NCI-H510A (cell line): ENCODE data around the gene PLCL2.
"Not testable (repeated sequence)": the region's sequence is repeated elsewhere in the genome, so short reads cannot be mapped to it uniquely, and the experiment has no call there.

Experiments used
- DNase-seq: peaks from one replicate; lab custom pipeline; 2025; lab: John Stamatoyannopoulos, UW

PLCL2 gene

DNA sequence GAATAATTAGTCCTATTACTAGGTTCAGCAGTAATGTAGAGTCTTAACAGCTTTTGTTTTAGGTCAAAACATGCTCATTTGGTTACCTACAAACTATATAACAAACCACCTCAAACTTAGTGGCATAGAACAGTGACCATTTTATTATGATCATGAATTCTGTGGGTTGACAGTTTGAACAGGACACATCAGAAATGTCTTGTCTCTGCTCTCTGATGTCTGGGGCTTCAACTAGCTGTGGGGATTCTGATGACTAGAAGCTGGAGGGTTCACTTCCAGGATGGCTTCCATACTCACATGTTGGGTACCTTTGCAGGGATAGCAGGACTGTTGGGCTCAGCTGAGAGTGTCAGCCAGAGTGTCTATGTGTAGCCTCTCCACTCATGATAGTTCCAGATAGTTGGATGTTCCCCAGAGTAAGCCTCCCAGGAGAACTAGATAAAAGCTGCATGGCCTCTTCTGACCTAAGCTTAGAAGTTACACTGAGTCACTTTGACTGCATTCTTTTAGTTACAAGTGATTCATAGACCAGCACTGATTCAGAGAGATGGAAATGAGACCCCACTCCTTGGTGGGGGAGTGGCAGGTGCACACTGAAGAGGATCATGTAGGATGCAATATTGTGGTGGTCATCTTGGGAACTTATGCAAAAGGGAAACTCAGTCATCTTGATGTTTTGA, 32.6 kb downstream of the PLCL2 start:
- no peak for DNase-seq

DNA sequence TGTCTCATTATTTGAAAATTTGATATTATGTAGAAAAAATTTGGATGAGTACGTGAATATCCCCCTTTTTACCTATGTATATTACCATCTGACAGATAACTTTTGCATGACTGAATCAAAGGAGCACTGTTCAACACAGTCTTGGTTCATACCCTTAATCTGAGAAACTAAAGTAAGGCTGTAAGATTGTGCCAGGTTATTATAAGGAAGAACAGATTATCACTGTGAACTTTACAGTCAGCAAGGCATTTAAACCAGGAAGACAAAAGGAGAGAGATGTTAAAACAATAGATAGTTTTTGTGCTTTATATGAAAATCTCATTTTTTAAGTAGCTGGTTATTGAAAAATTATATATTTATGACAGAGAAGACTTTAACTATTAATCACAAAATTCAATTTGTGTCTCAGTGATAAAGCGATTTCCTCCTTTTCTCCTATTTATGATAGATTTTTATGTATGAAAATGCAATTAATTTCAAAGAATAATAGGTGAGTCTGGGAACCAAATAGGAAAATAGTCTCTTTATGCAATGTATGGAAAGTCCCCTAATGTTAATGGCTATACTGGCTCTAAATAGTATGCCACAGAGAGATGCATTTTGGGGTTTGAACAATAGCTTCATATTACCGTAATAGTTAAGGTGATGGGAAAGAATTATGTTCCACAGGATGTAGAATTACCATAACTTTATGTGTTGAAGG, 33.4 kb downstream of the PLCL2 start:
- DNase-seq, result no peak

DNA sequence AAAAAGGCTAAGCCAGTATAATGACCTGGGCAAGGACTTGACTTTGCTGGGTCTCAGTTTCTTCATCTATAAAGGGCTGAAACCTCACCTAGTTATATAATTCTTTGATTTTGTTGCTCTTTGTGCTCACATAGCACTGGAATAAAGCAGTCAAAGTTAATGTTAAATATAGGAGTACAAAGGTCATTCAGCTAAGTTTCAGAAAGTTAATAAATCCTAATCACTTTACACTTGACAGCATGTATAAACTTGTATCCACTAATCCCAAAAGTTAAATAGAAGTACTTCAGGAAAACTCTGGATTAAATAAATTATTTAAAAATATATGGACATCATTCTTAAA, 33.9 kb downstream of the PLCL2 start:
- DNase-seq, result no peak

DNA sequence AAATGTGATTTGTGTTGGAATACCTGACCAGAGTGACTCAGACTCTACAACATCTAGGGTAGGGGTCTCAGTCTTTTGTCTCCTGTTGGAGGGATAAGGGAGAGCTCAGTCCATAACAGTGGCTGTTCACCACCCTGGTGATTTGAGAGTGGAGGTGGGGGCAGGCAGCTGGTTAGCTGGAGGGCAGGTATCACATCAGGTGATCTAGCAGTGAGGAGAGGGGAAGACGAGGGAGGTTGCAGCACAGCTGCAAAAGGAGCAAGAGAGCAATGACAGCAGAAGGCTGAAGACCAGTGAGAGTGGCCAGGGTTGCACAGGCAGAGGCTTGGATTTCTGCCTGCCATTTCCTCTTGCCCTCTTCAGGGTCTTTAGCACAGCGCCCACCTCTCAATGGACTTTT, 38.4 kb downstream of the PLCL2 start:
- no peak for DNase-seq

DNA sequence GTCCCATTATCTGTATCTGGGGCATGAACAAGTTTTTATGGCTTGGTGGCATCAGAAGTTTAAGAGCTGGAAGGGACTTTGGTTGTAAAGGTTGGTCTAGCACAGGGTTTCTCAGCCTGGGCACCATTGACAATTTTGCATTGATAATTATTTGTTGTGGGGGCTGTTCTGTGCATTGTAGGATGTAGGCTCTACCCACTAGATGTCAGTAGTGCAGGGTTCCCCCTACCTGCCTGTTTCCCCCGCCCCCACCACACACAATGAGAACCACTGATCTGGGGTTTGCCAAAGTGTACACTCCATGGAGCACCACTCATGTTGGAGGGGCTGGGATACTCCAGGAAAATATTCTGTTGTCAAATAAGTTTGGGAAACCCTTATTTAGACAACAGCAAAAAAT, 42.7 kb downstream of the PLCL2 start:
- no peak for DNase-seq

DNA sequence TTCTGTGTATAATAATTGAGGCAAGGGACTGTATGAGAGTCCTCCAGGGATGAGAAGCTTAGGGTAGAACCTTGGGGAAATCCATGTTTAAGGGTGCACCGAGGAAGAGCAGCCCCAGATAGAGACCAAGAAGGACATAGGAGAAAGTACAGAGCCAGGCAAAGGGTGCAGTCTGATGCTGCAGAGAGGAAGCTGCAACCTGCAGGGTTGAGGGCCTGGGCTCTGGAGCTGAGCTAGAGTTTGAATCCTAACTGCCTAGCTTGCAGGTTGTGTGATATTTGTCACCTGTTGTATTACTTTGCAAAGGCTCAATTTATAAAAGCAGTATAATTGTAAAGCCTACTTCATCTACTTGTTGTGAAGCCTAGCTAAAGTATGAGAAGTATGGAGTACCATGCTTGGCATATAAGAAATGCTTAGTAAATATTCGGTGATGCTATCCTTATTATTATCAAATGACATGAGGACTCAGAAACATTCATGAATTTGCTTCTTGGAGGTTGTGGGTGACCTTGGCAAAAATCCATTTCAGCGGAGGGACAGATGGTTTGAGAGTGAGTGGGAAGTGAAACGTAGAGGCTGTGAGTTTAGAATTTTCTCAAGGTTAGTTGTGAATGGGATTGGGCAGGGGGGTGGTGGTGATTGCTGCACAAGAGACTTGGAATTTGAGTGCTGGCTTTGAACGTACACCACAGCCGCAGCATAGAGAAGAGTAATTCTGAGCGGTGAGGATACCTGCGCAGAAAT, 43.8 kb downstream of the PLCL2 start:
- no peak for DNase-seq

DNA sequence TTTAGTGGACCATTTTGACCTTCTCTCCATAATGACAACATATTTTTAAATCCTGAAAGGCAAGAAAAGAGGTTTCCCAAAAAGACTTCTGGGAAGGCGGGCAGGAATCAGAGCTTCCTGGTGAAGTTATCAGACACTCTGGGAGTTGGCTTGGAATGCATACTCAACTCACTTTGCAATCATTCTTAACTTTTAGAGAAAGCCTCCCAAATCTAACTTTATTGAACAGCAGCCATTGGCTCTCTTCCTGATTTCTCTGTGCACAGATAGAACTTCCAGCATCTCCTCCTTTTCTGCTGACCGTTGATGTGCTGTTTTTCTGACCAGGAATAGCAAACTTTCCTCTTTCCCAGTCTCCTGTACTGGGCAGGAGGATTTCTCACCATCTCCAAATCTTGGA, 44.6 kb downstream of the PLCL2 start:
- no peak for DNase-seq

DNA sequence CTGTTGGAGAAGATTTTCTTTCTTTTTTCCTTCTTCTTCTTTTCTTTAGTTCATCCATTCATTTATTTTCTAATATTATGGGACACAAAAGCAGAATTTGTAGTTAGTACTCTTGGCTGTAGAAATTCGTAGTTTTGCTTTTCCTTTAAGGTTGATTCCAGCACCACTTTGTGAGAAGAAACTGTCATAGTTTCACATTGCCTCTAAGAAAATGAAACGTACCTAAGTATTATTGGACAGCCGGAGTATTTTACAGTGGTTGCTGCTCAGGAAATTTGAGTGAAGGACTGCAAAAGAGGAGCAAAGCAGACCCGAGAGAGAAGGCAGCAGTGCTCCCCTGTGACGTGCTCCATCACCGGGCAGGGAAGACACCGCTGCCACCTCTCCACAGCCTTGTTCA, 48.1 kb downstream of the PLCL2 start:
- DNase-seq, result no peak

DNA sequence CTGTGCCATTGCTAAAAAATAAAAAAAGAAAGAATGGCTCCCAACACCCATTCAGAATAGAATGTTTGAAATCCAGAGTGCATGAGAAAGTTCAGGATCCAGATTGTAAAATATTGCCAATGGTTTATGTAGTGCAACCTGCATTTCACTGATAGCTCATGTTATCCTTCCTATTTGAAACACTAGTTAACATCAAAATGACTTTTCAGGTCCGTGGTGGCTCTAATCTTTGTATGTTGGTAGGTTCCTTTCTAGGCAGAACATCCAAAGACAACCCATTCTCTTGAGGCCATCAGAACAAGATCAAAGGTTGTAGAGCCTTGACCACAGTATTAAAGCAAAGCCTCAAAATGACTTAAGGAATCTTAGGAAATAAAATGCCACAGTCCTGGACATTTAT, 51.0 kb downstream of the PLCL2 start:
- DNase-seq, result no peak

DNA sequence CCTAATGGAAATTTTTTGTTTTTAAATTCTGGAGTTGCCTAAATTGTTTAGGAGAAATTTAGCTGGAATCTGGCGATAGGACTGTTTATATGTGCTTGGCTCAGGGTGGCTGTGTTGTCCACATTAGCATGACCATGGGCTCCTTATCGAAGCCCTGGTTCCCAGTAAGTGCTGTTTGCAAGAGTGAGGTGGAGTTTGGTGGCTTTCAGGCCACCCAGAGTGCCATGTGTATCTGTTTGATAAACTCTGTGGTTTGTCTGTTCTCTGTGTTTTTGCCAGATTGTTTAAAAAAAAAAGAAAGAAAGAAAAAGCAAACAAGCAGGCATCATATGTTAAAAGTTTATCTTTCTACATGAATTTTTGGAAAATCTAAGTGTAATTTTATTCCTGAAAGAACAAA, 51.5 kb downstream of the PLCL2 start:
- no peak for DNase-seq

DNA sequence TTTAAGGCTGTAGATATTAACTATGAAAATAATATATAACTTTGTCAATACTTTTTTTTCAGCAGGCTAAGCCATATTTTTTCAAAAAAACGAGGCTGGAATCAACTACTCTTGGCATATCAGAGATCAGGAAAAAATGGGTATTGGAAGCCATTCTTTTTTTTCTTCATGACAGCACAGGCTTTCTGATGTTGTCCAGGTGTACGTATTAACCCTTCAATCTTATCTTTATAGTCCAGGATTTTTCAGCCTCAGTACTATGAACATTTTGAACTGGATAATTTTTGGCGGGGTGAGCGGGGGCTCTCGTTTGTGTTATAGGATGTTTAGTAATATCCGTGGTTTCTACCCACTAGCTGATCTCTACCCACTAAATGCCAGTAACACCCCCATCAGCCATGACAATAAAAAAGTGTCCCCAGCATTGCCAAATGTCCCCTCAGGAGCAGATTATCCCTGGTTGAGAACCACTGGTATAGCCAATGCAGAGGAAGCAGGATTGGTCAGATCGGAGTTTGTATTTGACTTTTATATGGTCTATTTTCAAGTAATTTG, 52.0 kb downstream of the PLCL2 start:
- no peak for DNase-seq

DNA sequence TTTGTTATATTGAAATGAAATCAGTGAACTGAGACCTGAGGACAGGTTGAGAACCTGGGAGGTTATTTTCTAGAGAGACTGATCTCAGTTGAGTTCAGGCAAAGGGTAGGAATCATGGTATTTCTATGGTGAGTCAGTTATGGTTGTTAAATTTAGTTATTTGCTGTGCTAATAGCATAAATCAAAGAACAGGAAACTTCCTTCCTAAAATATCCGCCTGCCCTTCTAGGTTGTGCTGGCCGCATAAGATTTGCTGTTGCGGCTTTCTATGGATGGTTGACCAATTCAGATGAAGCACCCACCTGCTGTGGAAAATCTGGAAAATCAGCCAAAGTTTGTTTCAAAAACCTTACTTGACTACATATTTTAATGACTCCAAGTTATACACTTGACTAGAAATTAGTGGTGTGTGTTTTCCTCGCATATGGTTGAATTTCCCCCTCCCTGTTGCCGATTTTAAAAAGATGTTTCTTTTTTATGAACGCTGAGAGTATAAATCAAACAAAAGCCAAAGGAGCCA, 52.6 kb downstream of the PLCL2 start:
- DNase-seq, result no peak

DNA sequence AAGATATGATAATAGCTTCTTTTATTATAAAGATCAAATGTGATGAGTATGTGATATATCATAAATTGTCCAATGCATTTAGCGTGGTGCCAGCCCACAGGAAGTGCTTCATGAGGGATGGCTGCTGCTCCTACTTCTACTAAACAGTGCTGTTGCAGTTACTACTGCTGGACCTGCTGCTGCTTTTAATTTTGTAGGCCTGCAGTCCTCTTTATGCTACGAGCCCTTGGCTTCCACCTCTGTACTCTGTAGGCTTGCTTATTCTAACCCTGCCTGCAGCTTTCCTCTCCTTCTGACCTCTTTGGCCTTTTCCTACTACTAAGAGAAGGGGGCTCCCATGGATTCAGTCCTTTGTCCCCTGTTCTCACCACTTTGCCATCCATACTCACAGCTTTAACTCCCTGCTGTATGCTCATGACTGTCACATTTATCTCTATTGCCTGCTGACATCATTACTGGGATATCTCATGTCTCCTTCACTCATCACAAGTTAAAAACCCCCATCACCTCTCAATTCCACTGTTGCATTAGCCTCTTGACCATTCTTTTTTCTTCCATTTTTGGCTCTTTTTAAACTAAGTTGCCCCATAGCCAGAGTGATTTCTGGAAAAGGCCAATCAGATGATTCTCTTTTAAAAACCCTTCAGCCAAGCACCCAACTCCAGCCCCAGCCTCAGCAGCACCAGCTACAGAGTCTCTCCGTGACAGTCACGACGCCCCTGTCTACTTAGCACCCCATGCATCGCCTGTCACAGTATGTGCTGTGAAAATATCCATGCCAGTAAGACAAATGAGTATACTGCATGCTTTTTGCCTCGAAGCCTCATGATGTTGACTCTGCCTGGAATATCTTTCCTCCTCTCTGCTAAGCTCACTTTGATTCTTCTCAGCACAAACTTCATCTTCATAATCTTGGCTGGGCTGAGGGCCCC, 56.3 kb downstream of the PLCL2 start:
- DNase-seq, result no peak

DNA sequence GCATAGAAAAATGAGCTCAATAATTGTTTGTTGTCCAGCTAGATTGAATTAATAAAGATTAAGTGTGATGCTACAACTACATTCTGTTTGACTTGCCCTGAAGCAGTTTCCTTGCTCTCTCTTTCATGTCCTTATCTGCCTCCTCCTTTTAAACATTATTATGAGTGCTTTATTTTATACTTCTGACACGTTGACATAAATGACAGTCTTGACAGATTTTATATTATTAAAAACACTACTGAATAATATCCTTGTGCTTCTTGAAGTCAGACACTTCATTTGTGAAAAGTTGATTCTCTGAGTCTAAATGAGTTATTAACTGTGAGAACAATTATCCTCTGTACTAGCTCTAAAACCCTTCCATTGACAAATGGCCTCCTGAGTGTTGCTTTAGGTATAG, 58.2 kb downstream of the PLCL2 start:
- DNase-seq, result no peak

DNA sequence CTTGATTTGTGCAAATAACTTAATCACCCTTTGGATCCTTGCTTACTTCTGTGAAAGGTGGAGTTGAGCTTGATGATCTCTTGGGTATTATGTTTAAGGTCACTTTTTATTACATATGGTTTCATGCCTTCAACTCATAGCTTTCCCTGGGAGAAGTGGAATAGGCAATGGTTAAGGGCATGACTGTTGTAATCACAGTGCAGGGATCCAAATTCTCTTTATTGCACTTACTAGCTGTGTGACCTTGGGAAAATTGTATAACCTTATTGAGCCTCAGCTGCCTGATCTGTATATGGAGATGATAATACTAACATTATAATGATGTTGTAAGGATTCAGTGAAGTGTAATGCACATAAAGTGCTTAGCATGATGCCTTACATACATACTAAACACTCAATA, 59.1 kb downstream of the PLCL2 start:
- DNase-seq, result no peak

DNA sequence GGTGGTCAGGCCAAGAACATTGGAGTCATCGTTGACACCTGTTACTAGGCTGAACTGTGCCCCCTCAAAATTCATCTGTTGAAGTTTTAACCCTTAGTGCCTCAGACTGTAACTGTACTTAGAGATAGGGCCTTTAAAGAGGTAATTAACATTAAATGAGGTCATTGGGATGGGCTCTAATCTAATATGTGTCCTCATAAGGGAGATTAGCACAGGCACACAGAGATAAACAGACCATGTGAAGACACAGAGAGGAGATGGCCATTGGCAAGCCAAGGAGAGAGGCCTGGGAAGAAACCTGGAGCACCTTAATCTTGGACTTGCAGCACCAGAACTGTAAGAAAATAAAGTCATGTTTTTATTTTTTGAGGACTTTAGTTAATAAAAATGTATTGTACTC, 59.6 kb downstream of the PLCL2 start:
- no peak for DNase-seq

DNA sequence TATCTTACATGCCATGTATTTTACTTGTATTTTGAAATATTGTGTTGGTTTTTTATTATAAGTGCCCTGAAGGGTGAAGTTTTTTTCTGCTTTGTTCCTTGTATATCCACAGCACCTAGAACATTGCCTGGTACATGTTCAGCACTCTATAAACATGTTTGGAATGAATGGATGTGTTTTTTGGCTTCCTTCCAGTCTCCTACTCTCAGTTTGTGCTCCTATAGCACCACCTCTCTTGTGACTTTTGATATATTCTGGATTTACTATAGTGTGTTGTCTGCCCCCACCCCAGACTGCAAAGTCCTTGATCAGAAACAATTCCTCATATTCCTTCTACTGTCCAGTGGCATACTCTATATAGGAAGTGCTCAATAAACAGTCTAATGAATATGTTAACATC, 60.6 kb downstream of the PLCL2 start:
- no peak for DNase-seq

DNA sequence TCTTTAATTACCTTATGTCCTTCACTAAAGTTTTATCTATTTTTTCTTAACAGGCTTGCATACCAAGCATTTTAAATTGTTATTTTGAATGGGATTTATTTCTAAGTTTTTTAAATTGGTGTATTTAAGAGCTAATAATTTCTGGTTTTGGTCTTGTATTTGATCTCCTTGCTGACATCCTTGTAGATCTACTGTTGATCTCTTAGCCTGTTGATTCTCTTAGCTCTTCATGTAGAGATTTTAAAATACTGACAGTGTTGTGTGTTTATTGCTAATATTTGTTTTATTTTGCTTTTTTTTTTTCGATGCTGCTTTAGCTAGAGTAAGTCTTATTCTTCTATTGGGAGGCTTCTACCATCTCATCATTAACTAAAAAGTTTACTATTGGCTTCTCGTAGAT, 65.5 kb downstream of the PLCL2 start:
- no peak for DNase-seq

DNA sequence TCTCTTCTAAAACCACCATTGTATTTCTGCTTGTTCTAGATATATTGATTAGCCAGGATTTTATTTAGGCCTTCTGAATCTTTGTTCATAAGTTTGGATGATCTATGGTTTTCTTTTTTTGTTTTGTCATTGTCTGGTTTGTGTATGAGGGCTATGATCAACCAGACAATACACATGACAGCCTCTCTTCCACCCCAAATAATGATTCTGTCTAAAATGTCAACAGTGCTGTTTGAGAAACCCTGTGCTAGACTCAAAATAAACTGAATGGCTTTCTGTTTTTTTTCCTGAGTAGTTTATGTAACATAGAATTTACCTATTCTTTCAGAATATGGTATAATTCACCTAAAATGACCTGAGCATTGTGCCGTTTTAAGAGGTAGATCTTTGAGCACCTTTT, 66.1 kb downstream of the PLCL2 start:
- DNase-seq, result no peak

DNA sequence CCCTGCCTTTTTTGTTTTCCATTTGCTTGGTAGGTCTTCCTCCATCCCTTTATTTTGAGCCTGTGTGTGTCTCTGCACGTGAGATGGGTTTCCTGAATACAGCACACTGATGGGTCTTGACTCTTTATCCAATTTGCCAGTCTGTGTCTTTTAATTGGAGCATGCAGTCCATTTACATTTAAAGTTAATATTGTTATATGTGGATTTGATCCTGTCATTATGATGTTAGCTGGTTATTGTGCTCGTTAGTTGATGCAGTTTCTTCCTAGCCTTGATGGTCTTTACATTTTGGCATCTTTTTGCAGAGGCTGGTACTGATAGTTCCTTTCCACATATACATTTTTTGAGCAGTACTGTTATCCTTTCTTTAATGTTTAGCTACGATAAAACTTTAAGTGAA, 73.1 kb downstream of the PLCL2 start:
- DNase-seq, result not testable (repeated sequence)

DNA sequence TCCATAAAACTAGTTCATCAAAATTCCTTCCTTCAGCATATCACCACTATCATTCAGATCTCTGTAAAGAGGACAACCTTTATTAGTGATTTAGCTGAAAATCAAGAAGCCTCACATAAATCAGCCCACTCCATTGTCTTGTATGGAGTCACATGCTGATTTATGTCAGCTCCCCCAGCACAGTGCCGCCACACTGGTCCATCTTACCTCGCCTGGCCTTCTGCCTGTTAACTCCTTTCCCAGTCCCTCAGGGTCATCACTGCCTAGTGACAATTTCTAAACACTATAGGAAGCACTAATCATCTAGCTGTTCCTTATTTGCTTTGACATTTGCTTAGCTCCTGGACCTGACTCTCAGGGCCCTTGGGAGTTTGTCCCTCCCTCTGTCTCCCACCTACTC, 75.4 kb downstream of the PLCL2 start:
- no peak for DNase-seq
